Thyroid gland (tissue), 4 donors: ENCODE data around the gene ZNF283.

ENCODE experiments used
- POLR2A ChIP-seq, 2 donors: fragments of 450-650 bp; IDR thresholded peaks; one replicate each; pipeline ENCODE4 v1.6.1; 2017; ENCODE audit warnings: antibody characterized with exemption in 2 of 2, mild to moderate bottlenecking in 2 of 2, moderate library complexity in 1 of 2
- TF ChIP-seq, protein P1 (sequence below), 6 experiments: fragments of 200-600 bp in 3 of 6; fragments of 450-650 bp in 3 of 6; sonication (generic) in 3 of 6; IDR thresholded peaks; one replicate each; pipeline ENCODE4 v1.5.1; 2016 to 2019; ENCODE audit warnings: antibody characterized with exemption in 6 of 6, mild to moderate bottlenecking in 2 of 6, inconsistent platforms in 1 of 6, moderate library complexity in 1 of 6

DNA sequence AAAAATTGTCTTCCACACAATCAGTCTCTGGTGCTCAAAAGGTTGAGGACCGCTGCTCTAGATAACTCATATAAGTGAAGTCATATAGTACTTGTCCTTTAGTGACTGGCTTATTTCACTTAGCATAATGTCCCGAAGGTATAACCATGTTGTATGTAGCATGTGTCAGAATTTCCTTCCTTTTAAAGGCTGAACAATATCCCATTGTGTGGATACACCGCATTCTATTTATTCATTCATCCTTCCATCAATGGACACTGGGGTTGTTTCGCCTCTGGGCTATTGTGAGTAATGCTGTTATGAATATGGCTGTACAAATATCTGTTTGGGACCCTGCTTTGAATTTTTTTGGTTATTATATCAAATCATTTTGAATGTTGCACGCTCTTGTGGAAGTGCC, 20.3 kb upstream of the ZNF283 start:
- no peak for TF ChIP-seq POLR2A (IDR thresholded peaks at IDR 0.05)
- TF ChIP-seq, protein P1, sequence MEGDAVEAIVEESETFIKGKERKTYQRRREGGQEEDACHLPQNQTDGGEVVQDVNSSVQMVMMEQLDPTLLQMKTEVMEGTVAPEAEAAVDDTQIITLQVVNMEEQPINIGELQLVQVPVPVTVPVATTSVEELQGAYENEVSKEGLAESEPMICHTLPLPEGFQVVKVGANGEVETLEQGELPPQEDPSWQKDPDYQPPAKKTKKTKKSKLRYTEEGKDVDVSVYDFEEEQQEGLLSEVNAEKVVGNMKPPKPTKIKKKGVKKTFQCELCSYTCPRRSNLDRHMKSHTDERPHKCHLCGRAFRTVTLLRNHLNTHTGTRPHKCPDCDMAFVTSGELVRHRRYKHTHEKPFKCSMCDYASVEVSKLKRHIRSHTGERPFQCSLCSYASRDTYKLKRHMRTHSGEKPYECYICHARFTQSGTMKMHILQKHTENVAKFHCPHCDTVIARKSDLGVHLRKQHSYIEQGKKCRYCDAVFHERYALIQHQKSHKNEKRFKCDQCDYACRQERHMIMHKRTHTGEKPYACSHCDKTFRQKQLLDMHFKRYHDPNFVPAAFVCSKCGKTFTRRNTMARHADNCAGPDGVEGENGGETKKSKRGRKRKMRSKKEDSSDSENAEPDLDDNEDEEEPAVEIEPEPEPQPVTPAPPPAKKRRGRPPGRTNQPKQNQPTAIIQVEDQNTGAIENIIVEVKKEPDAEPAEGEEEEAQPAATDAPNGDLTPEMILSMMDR (IDR thresholded peaks at IDR 0.05) = no peak
